TTC549 (cell line): ENCODE results near the gene PHC2.

Source experiments
- FAIRE-seq: peaks from 2 replicates; lab custom pipeline; 2012; peaks lifted over from hg19 to GRCh38; lab: Jason Lieb, UNC

PHC2 gene

GRCh38 chr1:33430692-33431593 lies at the start of gene PHC2:
PHC2 (minus strand) TSS chr1:33431095; CDS start chr1:33375539, 55,556 bp downstream.
- no peak for FAIRE-seq

DNA sequence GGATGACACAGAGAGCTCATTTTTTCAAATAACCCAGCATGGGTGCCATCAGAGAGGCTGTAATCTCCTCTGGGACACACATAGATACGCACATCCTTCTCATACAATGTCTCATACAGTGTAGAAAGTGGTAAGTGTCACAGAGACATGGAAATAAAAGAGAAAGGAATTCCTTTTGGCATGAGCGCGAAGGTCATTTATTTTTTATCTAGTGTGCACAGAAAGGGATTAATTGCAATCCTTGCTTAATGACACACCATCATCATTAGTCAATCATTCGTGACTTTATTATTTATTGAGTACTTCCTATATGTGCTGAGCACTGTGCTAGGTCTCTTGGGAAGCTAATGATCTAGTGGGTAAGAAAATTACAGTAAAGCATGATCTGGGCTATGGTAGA lies 46.6 kb upstream of the PHC2 start:
- FAIRE-seq: no peak

GRCh38 chr1:33473900-33474299 lies 43.0 kb upstream of the PHC2 start:
- FAIRE-seq: no peak

DNA sequence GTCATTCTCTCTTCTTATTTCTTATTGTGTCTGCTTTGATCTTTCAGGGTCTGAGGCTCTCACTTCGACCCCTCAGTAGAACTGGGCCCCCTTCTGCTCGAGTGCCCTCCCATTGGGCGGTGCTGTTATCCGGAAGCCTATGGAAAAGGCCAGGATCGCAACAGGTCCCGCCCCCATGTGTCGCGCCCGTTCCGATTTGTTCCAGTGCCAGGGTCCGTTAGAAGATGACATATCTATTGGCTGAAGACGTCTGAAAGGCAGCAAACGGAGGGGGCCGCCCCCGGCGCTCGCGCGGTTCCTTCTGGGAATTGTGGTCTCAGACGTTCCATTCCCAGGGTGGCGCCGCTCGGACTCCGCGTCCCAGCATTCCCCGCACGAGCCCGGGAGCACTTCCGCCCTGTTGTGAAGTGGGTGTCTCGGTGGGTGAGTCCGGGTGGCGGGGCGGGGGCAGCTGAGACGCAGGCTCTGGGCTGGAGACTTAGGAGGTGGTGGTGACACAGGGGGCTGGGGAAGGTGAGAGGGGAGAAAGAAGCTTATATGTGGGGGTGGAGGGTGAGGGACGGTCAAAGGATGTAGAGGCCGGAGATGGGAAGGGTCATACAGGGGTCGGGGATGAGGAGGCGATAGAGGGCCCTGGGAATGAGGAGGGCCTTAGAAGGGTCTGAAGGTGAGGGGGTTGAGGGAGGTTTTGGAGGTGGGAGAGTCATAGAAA lies 41.5 kb upstream of the PHC2 start, which contains the start of gene ZSCAN20:
Gene ZSCAN20, plus strand, starts transcription at position 377 of the 712 bp plus-strand sequence. CDS start 6,644 bp downstream, outside the sequence.
- peak; percentile 89 for FAIRE-seq

DNA sequence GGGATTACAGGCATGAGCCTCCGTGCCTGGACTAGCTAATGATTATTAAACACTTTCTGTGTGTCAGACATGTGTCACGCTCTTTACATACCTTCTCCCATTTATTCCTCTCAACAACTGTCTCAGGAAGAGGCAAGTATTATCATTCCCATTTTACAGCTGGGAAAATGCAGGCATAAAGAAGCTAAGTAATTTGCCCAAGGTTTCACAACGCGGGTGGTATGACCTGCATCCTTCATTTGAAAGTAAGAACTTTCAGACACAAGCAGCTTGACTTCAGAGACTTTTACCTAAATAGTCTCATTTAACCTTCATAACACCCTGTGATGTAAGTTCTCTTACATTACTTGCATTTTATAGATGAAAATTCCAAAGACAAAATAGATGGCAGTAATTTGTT lies 40.5 kb upstream of the PHC2 start:
- no peak for FAIRE-seq

DNA sequence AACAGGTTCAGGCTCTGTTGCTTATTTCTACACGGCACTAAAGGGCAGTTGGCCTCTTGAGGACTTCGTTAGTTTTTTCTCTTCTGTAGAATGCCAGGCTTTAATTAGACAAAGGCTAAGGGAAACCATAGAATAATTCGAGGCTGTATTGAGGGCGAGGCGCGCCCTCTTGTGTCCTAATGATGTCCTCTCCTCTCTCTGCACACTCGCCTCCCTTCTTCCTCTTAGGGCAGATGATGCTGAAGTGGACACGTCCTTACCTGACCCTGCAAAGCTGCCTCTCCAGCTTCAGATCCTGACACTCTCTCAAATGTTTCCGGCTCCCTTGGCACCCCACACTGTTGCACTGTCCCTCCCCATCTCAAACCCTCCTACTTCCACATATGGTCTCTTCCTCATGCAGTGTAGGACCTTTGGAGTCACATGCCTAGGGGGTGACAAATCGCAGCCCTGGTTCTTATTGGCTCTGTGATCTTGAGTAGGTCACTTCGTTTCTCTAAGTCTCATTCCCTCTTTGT lies 39.7 kb upstream of the PHC2 start:
- FAIRE-seq: no peak

DNA sequence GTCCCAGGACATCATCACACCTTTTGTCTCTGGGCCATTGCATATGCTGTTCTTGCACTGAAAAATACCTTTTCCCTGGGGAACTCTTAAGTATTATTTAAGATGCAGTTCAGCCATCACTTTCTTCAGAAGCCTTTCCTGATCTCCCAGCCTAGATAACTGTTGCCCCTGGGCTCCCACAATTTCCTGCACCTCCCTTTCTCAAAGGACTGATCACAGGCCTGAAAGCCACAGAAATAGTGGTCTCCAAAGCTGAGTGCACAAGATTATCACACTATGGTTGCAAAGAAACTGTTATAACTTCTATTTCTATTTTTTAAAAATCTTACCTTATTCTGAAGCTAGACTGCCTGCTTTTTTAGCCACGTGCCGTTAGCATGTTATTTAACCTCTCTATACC lies 38.8 kb upstream of the PHC2 start:
- no peak for FAIRE-seq

- no peak for FAIRE-seq
Observed at GRCh38 chr1:33468967-33469366, 38.1 kb upstream of the PHC2 start.

DNA sequence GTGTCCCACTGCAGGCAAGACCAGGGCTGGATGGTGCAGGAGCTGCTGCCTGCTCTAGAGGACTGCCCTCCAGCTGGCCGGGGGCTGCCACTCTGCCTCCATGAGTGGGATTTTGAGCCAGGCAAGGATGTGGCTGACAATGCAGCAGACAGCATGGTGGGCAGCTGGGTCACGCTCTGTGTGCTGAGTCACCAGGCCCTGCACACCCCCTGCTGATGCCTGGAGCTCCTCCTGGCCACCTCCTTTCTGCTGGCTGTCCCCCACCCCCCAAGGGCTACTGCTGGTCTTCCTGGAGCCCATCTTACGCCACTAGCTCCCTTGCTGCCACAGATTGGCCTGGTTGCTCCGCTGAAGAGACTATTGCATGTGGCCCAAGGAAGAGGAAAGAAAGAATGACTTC lies 37.6 kb upstream of the PHC2 start:
- no peak for FAIRE-seq

DNA sequence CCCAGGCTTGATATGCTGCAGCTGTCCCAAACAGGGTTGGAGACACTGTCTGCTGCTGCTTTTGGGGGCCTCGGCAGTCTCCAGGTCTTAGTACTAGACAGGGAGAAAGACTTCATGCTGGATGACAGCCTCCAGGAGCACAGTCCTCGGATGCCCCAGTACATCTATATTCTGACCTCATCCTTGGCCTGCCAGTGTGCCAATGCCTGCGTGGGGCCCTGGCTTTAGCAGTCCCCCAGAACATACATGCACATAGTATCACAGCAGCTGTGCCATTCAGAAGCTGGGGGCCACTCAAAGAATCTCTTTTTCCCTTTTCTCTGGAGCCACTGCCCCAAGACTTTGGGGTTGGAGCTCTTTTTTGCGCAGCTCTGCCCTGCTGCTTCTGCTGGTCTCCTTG lies 37.1 kb upstream of the PHC2 start:
- no peak for FAIRE-seq

GRCh38 chr1:33466159-33466558 lies 35.3 kb upstream of the PHC2 start:
- FAIRE-seq: no peak

DNA sequence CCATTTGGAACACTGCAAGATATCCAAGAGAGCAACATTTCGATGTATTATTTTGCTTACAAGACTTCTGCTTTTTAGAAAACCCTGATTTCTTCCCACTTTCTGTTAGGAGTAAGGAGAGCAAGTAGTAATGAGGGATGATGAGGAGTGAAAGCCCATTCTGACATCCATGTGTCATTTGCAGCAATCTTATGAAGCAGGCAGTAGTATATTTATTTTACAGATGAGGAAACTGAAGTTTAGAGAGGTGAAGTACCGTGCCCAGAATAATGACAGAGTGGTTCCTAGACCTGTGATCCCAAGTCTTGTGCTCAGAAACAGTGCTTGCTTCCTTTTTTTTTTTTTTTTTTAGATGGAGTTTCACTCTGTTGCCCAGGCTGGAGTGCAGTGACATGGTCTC lies 34.4 kb upstream of the PHC2 start:
- no peak for FAIRE-seq

DNA sequence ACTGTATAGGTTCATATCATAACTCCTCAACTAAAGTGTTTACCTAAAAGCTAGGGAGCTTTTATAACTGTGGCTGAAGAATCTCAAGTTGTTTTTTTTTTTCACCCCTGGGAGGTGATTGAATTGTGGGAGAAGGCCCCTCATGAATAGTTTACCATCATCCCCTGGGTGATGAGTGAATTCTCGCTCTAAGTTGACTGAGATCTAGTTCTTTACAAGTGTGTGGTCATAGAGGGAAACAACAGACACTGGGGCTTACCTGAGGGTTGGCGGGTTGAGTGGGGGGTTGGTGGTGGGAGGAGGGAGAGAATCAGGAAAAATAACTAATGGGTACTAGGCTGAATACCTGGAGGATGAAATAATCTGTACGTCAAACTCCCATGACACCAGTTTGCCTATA lies 33.7 kb upstream of the PHC2 start:
- FAIRE-seq: no peak

DNA sequence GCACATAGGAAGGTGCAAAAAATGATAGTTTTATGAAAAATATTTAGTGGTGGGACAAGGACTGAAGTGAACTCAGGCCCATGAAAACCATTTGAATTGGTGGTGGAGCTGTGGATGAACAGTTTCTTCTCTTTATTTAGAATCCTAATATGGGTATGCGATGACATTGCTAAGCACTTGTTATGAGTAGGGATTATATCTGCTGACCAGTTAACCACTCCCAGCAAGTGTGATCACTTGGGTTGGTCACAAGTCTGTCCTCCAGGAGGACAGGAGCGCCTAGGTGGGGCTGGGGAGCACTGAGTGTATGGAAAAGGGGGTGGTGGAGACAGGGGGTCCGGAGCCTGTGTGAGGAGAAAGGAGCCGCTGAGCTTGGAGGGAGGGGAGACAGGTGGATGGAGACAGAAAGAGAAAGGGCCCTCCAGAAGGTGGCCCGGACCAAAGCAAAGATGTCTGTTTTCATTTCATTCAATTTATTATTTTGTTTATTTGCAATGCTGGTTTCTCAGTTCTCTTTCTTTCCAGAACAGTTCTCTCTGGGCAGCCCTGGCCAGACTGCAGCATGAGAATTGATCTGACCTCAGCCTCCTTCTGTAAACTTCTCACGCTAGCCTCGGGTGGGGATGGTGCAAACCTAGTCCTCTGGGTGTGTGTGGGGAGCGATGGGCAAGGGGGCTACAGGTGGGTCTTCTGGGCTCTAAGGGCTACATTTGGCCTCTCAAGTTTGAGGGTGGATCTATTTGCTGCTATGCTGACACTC lies 31.7 kb upstream of the PHC2 start:
- FAIRE-seq: no peak

DNA sequence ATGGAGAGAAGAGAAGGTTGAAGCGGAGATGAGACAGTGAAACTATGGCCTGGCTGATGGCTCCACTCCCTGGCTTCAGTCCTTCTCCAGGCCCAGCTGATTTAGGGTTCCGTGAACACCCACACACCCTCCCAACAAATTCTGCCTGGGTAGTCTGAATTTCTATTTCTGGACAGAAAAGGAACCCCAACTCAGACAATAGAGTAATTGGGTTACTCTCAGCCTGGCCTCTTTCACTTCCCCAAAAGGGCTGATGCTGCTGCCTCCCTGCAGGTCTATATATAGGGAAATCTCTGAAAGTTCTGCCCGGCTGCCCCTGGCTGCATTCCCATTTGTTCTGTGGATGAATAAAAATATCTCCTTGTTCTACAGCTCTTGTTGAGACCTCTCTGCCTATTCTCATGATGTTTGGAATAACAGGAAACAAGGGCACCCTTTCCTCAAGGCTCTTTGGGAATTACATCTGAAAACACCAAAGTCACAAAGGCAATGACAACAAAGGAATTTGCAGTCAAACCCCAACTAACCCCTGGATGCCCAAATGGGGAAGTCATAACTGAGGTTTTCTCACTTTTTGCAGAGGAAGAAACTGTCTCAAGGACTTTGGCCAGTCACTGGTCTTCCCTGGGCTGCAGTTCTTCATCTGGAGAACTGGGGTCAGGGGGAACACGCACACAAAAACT lies 30.2 kb upstream of the PHC2 start:
- FAIRE-seq: no peak

- no peak for FAIRE-seq
Observed at GRCh38 chr1:33460144-33460543, 29.2 kb upstream of the PHC2 start.

GRCh38 chr1:33459691-33460090 lies 28.8 kb upstream of the PHC2 start:
- no peak for FAIRE-seq

- FAIRE-seq: no peak
Observed at GRCh38 chr1:33456502-33456886, 25.6 kb upstream of the PHC2 start.

DNA sequence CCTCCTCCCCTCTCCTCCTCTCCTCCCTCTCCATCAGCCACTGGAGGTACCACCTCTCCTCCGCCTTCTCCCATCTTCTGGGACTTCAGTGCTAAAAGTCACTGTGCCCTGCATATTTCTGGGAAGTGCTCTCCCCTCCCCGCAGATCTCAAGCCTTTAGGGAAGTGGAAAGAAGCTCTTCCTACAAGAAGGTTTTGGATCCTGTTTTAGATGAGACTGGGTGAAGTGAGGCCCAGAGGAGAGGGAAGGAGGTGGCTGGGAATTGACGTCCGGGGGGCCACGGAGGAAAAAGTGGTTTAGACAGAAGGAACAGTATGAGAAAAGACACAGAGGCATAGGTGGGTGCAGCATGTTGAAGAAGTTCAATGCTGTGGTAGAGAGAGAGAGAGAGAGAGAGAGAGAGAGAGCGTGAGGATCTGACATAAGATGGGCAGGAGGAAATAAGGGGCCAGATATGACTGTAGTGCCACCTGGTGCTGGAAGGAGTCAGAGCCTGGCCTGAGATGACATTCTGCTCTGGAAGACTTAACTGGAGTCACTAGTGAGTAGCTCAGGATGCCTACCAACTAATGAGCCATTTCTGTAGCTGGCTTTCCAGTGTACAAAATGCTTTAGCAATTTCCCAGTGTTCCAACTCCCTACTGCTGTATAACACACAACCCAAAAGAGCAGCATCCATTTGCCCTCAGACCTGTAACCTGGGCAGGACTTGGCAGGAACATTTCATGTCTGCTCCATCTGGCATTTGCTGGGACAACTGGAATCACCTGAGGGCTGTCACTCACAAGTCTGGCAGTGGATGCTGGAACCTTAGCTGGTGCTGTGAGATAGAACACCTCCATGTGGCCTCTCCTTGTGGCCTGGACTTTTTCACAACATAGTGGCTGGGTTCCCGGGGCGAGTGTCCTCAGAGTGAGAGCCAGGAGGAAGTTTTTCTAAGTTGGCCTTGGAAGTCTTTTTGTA lies 24.9 kb upstream of the PHC2 start:
- FAIRE-seq: peak; percentile 9

DNA sequence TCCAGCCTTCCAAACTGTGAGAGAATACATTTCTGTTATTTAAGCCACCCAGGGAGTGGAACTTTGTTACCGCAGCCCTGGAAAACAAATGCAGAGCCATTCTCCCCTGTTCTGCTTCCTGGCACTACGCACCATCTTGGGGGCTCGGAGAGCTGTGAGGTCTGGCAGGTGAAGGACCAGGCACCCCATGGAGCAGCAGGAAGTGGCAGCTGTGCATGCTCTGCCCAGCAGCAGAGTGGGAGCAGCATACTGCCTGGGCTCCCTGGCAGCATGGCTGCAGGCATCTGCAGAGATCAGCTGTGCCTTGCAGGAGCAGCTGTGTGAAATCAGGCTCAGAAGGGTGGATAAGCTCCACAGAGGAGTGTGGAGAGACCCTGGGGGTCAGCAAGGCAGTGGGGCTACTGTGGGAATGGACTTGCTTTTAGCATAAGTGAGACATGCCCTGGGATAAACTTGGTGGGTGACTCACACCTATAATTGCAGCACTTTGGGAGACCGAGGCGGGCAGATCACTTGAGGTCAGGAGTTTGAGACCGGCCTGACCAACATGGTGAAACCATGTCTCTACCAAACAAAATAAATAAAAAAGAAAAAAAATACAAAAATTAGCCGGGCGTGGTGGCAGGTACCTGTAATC lies 23.9 kb upstream of the PHC2 start:
- FAIRE-seq: no peak
